ENCODE results near the gene LRRC14B.
A peak's percentile ranks its signal among the peaks of the same experiment; 100 is the strongest.

The LRRC14B gene

DNA sequence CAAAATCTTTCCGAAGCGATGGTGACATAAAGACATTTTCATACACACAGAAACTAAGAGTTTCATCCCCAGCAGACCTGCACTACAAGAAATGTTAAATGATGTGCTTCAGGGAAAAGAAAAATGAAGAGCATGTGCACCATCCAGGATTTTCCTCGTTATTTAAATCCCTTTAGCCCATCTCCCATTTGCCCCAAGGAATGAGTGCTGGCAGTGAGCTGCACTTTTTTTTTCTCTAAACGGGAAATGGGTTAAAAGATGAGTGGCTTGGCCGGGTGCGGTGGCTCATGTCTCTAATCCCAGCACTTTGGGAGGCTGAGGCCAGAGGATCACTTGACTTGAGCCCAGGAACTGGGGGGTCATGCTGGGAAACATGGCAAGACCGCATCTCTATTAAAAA, 6.8 kb upstream of the LRRC14B start:
- Histone ChIP-seq H3K9ac (ENCODE audit: insufficient read length) (no peak overlapping the region), H3K27ac (no peak overlapping the region), H3K36me3 (ENCODE audit: insufficient read depth, low read length) (no peaks in the 10 kb centered on the region), H3K9me3 (ENCODE audit: low read depth, low read length) (no peaks in the 10 kb centered on the region), H3K4me3 (no peak overlapping the region)
- no peak for TF ChIP-seq FOXP2 (optimal IDR thresholded peaks at IDR 0.05; ENCODE audit: control extremely low read depth, extremely low read length, insufficient read depth)
- no peak for TF ChIP-seq POLR2AphosphoS5 (IDR thresholded peaks at IDR 0.05; ENCODE audit: borderline replicate concordance, low read depth, low read length)
- TF ChIP-seq EZH2 (IDR thresholded peaks at IDR 0.05), result no peak
- DNase-seq (ENCODE audit: low read depth, low spot score), result no peak

DNA sequence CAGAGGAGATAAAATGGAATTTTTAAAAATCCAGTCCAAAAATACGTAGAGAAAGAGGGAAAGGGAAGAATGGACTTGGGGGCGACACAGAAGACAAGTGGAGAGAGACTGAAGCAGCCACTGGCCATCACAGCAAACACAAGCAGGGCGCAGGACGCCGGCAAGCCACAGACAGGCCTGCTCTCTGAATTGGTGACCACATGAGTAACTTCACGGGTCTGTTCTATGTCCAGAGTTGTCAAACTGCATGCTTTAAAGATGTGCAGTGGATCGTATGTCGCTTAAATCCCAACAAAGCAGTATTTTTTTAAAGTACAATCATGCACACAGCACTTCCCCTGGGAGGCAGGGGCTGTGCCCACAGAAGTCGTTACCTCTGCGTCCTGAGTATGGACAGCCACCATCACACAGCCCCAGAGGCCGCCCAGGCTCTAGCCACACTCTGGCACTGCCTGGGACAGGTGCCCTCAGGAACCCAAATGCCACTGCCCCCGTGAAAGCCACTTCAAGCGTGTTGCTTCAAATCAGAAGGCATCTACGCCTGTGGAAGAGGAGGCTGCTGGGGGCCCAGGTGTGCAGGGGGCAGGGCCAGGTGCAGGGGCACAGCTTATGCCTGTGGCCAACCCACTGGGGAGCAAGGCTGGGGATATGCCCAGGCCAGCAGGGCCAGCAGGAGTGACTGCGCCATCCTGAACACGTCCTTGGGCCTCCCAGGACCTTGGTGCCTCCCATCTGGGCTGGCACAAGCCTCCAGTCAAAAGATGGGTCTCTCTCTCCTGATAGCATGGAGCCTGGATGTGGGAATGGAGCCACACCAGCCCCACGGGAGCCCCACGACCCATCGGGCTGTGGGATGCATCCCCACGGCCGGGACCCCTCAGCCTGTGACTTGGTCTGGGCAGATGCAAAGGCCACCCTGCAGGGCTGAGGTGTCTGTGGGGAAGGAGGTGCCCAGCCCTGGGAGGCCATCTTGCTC, 5.9 kb upstream of the LRRC14B start:
- no peaks in the 10 kb centered on the region for H3K9me3 ChIP-seq (ENCODE audit: low read depth, low read length)
- TF ChIP-seq POLR2AphosphoS5 (IDR thresholded peaks at IDR 0.05; ENCODE audit: borderline replicate concordance, low read depth, low read length), result no peak
- no peak for TF ChIP-seq EZH2 (IDR thresholded peaks at IDR 0.05)
- no peak for TF ChIP-seq FOXP2 (optimal IDR thresholded peaks at IDR 0.05; ENCODE audit: control extremely low read depth, extremely low read length, insufficient read depth)
- no peak overlapping the region for H3K4me3 ChIP-seq
- DNase-seq (ENCODE audit: low read depth, low spot score), result no peak
- H3K9ac ChIP-seq (ENCODE audit: insufficient read length), result no peak overlapping the region
- H3K36me3 ChIP-seq (ENCODE audit: insufficient read depth, low read length), result no peaks in the 10 kb centered on the region
- no peak overlapping the region for H3K27ac ChIP-seq

DNA sequence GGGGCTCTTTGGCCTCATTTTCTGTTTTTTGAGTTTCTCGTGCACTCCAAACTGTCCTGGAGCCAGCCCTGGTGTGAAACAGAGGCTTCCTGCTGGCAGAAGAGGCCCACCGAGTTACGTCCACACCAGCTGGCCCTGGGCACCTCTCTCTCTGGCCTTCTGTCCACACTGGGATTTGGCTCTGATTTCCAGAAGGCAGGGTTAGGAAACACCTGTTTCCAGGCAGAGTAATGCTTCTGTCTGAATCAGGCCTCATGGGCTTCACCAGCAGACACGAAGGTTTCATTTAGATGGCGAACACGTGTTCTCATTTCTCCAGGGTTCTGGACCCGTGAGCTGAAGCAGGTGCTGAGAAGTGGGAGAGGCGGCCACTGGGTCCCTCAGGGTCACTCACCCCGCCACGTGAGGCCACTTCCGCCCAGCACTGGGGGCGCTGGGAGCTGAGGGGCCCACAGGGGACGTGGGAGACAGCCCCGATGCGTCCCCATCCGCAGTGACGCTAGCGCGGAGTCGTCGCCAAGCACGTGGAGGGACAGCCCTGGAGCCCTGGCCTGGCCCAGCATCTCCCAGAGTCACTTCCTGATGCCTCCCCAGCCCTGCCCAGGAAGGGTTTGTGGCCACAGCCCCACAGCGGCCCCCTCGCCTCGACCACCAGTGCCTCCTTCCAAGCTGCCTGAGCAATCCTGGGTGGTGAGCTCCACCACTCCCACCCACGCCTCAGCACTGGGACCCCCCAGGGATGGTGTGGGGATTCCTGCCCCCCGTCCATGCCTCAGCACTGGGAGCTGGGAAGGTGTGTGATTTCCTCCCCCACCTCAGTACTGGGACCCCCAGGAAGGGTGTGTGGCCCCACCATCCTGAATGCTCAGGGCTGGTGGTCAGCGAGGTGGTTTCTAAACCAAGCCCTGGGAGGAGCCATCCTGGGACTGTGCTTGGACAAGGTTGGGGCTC, 4.9 kb upstream of the LRRC14B start:
- no peak for TF ChIP-seq FOXP2 (optimal IDR thresholded peaks at IDR 0.05; ENCODE audit: control extremely low read depth, extremely low read length, insufficient read depth)
- no peak for TF ChIP-seq EZH2 (IDR thresholded peaks at IDR 0.05)
- no peak for TF ChIP-seq POLR2AphosphoS5 (IDR thresholded peaks at IDR 0.05; ENCODE audit: borderline replicate concordance, low read depth, low read length)
- Histone ChIP-seq H3K9me3 (ENCODE audit: low read depth, low read length) (no peaks in the 10 kb centered on the region), H3K36me3 (ENCODE audit: insufficient read depth, low read length) (no peaks in the 10 kb centered on the region), H3K27ac (no peak overlapping the region), H3K9ac (ENCODE audit: insufficient read length) (no peak overlapping the region), H3K4me3 (no peak overlapping the region)
- no peak for DNase-seq (ENCODE audit: low read depth, low spot score)

DNA sequence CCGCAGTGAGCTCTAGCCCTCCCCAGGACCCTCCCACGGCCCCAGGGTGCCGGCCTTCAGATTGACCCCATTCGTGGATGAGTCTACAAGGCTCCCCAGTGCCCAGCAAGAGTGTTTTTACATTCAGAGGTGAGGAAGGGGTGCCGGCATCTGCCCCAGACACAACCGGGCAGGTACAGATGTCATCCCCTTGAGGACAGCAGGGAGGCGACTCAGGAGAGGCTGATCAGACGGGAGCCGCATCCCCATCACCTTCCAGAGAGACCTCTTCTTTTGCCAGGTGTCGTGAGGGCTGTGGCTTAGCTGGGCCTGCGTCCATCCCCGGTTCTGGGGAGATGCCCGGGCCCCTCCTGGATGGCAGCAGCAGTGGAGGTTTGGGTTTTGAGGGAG, 4.3 kb upstream of the LRRC14B start:
- H3K9ac ChIP-seq (ENCODE audit: insufficient read length), result no peak overlapping the region
- H3K4me3 ChIP-seq, result no peak overlapping the region
- TF ChIP-seq EZH2 (IDR thresholded peaks at IDR 0.05), result no peak
- no peak for TF ChIP-seq POLR2AphosphoS5 (IDR thresholded peaks at IDR 0.05; ENCODE audit: borderline replicate concordance, low read depth, low read length)
- TF ChIP-seq FOXP2 (optimal IDR thresholded peaks at IDR 0.05; ENCODE audit: control extremely low read depth, extremely low read length, insufficient read depth), result no peak
- H3K36me3 ChIP-seq (ENCODE audit: insufficient read depth, low read length), result no peaks in the 10 kb centered on the region
- H3K27ac ChIP-seq, result no peak overlapping the region
- no peaks in the 10 kb centered on the region for H3K9me3 ChIP-seq (ENCODE audit: low read depth, low read length)
- DNase-seq (ENCODE audit: low read depth, low spot score), result no peak

- DNase-seq (ENCODE audit: low read depth, low spot score), result no peak
- TF ChIP-seq FOXP2 (optimal IDR thresholded peaks at IDR 0.05; ENCODE audit: control extremely low read depth, extremely low read length, insufficient read depth) (no peak), POLR2AphosphoS5 (IDR thresholded peaks at IDR 0.05; ENCODE audit: borderline replicate concordance, low read depth, low read length) (no peak), EZH2 (IDR thresholded peaks at IDR 0.05) (no peak)
- H3K4me3 ChIP-seq, result no peak overlapping the region; the same call in 1 of the 2 replicates
- H3K27ac ChIP-seq, result no peak overlapping the region
- no peaks in the 10 kb centered on the region for H3K36me3 ChIP-seq (ENCODE audit: insufficient read depth, low read length)
- H3K9me3 ChIP-seq (ENCODE audit: low read depth, low read length), result no peaks in the 10 kb centered on the region
- no peak overlapping the region for H3K9ac ChIP-seq (ENCODE audit: insufficient read length)
Observed at GRCh38 chr5:187617-188451, 3.5 kb upstream of the LRRC14B start.

GRCh38 chr5:188488-189481, 2.5 kb upstream of the LRRC14B start:
- DNase-seq (ENCODE audit: low read depth, low spot score), result peak; percentile 26
- no peak for TF ChIP-seq FOXP2 (optimal IDR thresholded peaks at IDR 0.05; ENCODE audit: control extremely low read depth, extremely low read length, insufficient read depth)
- no peak for TF ChIP-seq POLR2AphosphoS5 (IDR thresholded peaks at IDR 0.05; ENCODE audit: borderline replicate concordance, low read depth, low read length)
- no peak for TF ChIP-seq EZH2 (IDR thresholded peaks at IDR 0.05)
- Histone ChIP-seq H3K36me3 (ENCODE audit: insufficient read depth, low read length) (no peaks in the 10 kb centered on the region), H3K27ac (no peak overlapping the region), H3K9me3 (ENCODE audit: low read depth, low read length) (no peaks in the 10 kb centered on the region), H3K4me3 (peak overlapping the region; percentile 7; the same call in 1 of the 2 replicates), H3K9ac (ENCODE audit: insufficient read length) (no peak overlapping the region)

GRCh38 chr5:189486-189885, 1.8 kb upstream of the LRRC14B start:
- no peaks in the 10 kb centered on the region for H3K36me3 ChIP-seq (ENCODE audit: insufficient read depth, low read length)
- no peak overlapping the region for H3K9ac ChIP-seq (ENCODE audit: insufficient read length)
- TF ChIP-seq EZH2 (IDR thresholded peaks at IDR 0.05), result no peak
- no peak for TF ChIP-seq FOXP2 (optimal IDR thresholded peaks at IDR 0.05; ENCODE audit: control extremely low read depth, extremely low read length, insufficient read depth)
- TF ChIP-seq POLR2AphosphoS5 (IDR thresholded peaks at IDR 0.05; ENCODE audit: borderline replicate concordance, low read depth, low read length), result no peak
- no peak for DNase-seq (ENCODE audit: low read depth, low spot score)
- H3K27ac ChIP-seq, result no peak overlapping the region
- H3K4me3 ChIP-seq, result no peak overlapping the region
- H3K9me3 ChIP-seq (ENCODE audit: low read depth, low read length), result no peaks in the 10 kb centered on the region

All from SK-N-MC (cell line).